Fibroblast of lung (primary cell): Measurements from ENCODE around the gene KMT2D.

Source experiments
- EZH2 ChIP-seq: IDR thresholded peaks from 2 replicates; pipeline ENCODE4 v1.5.1; 2012; ENCODE audit warnings: low read length, control low read depth, mild to moderate bottlenecking; ENCODE audit errors: missing control alignments
- TF ChIP-seq, protein P1 (sequence below), 2 donors: IDR thresholded peaks in 1 of 2; conservative IDR thresholded peaks in 1 of 2; 1 replicate in 1 of 2; 2 replicates in 1 of 2; pipeline ENCODE4 v1.5.1; 2011 to 2012; ENCODE audit warnings: low read length in 2 of 2, control low read depth in 1 of 2, inconsistent platforms in 1 of 2, low read depth in 1 of 2, mild to moderate bottlenecking in 1 of 2

DNA sequence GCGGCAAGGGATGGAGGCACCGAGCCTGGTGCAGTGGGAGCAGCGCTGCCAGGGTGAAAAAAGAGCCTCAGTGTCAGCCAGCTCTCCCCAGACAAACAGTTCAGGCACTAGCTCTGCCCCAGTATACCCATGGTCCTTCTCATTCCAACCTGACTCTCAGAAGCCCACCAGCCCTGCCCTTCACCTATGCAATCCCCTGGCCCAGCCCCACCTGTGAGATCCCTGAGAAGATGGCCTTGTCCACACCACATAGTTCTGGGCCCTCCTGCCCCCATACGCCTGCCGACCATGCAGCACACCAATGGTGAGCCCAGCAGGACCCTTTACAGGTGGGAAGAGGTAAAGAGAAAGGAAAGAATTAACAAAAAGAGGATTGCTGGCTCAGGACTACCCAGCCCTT is 6.5 kb downstream of the KMT2D start:
- TF ChIP-seq, protein P1, sequence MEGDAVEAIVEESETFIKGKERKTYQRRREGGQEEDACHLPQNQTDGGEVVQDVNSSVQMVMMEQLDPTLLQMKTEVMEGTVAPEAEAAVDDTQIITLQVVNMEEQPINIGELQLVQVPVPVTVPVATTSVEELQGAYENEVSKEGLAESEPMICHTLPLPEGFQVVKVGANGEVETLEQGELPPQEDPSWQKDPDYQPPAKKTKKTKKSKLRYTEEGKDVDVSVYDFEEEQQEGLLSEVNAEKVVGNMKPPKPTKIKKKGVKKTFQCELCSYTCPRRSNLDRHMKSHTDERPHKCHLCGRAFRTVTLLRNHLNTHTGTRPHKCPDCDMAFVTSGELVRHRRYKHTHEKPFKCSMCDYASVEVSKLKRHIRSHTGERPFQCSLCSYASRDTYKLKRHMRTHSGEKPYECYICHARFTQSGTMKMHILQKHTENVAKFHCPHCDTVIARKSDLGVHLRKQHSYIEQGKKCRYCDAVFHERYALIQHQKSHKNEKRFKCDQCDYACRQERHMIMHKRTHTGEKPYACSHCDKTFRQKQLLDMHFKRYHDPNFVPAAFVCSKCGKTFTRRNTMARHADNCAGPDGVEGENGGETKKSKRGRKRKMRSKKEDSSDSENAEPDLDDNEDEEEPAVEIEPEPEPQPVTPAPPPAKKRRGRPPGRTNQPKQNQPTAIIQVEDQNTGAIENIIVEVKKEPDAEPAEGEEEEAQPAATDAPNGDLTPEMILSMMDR (conservative IDR thresholded peaks at IDR 0.05 in 1 of 2, IDR thresholded peaks at IDR 0.05 in 1 of 2; ENCODE audit: low read depth in 1 of 2, low read length in 2 of 2) = no peak
- TF ChIP-seq EZH2 = no peak
